Inflammatory macrophage (primary cell): ENCODE results near the gene GMDS.
A peak's percentile ranks its signal among the peaks of the same experiment; 100 is the strongest.

ENCODE experiments used
- DNase-seq, 2 donors: peaks; one replicate each; pipeline ENCODE4 v3.0.0-alpha.2; 2020 to 2022

Gene GMDS

GRCh38 chr6:1925743-1926430 is 319.5 kb downstream of the GMDS start:
- no peak for DNase-seq

DNA sequence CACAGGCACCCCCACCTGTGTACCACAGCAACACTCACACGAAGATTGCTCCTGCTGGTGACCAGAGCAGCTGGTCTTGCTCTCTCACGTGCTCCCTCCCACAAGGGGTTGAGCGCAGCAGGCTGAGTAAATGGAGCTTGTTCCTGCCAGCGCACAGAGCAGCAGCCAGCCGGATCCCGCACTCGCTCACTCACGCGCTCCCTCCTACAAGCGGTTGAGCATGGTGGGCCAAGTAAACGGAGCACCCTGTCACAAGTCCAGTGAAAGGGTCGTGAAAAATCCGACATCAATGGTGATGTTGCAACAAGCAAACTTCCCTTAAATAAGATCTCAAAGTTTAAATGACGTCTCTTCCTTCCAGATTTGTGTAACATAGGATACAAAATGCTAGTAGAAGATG is 322.0 kb downstream of the GMDS start:
- DNase-seq, result no peak

- DNase-seq, result peak; percentile 62 to 76
These were observed 327.6 kb downstream of the GMDS start for GRCh38 chr6:1917626-1918371.

DNA sequence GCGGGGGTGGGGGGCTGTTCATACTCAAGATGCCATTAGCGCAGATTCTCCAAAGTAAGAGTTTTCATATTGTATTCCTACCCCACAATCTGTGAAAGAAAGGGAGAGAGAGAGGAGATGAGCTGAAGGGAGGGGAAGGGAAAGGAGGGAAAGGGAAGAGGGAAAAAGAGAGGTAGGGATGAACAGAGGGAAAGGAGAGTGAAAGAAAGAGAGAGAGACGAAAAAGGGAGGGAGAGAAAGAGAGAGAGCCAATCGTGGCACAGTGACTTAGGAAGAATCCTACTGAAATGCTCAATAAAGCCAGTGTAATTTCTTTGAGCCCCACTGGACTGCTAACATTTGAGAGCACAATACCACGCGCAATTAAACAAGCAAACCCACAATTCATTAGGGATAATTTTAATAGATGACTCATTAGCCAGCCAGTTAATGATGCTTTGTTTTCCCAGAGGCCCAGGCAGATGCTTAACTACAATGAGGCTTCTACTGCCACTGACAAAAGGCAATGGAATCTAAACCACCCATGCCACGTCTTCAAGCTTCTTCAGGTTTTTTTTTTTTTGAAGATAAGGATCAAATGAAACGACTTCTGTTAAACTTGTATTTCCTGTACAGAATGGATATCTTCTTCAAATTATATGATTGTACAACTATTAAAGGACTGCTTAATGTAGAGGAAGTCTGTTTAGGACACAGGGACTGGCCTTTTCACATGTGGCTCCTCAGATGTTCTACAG is 328.9 kb downstream of the GMDS start:
- no peak for DNase-seq

DNA sequence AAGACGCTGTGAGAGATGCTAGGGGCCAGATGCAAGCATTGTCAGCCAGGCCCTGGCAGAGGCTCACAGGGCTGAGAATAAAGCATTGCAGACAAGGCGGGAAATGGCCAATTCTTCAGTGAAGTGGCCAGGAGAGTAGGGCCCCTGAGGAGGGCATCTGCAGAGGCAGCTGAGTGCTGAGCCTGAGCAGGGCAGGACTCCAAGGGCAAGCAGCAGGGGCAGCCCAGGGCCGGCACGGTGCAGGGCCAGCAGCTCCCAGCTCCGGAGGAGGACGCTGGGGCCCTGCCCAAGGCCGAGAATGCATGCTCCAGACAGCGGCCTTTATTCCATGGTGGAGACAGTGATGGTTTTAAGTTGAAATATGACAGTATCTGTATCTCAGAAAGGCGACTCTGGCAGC is 330.2 kb downstream of the GMDS start:
- DNase-seq, result no peak

DNA sequence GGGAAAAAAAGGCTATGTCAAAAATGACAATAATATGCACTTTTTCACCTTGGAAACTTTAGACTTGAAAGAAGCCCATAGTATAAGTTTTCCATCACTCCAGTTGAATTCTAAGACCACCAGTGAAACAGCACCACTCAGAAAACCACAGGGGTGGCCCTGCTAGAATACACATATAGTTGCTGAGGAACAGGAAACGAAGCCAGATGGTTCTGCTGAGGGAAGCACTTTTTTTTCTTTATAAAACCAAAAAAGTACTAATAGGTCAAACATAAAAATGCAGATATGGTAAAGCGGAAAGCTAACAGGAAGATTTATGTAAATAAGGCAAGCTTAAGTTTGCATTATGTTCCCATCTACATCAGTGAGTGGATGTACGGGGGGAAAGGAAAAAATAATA is 331.8 kb downstream of the GMDS start:
- DNase-seq, result no peak

DNA sequence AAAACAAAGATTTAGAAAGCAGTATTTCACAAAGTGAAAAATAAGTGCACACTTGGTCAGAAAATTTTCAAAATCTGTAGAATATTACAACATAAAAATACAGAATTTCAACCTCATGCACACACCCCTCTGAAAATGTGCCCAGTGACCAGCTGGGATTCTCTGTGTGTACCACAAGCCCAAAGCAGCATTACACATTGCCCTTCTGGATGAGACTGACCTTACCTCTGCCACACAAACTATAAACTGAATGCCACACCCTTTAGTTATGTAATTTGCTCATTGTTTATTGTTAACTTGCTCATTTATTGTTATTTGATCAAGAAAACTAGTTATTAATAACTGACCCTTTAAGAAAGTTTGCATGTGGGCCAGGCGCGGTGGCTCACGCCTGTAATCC is 332.7 kb downstream of the GMDS start:
- DNase-seq, result peak in 1 of 2 donors; percentile 9

- peak; percentile 39 to 56 for DNase-seq
These were observed 333.9 kb downstream of the GMDS start for GRCh38 chr6:1911474-1911873.

DNA sequence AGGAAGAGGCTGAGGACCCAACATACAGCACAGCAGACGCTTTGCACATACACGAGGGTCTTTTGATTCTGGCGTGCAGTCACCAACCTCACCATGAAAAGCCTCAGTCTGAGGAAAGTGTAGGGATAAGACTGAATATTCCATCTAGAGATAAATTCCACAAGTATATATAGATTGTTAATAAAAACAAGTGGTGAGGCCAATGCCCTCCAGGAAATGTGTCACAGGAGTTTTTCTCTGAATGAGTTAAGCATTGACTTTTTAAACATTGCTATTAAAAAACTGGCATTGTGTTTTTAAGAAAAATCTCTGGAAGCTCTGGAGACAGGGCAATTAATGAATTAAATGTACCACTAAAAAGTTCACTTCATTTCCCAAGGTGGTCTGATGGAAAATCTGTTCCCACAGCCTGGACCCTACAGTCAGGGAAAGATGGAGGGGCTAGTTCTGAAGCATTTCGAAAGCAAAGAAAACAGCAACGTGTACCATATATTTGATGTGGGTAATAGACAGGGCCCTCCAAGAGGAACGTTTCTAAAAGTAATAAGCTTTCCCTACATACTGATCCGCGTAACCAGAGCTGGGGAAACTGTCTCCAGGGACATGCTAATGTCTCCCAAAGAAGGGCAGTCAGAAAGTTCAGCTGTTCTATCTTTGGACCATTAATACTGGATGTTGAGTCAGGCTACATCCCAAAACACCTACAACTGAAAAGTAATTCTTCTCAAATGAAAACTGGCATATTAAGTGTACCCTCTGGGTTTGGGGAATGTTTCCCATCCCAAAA is 334.6 kb downstream of the GMDS start:
- no peak for DNase-seq

DNA sequence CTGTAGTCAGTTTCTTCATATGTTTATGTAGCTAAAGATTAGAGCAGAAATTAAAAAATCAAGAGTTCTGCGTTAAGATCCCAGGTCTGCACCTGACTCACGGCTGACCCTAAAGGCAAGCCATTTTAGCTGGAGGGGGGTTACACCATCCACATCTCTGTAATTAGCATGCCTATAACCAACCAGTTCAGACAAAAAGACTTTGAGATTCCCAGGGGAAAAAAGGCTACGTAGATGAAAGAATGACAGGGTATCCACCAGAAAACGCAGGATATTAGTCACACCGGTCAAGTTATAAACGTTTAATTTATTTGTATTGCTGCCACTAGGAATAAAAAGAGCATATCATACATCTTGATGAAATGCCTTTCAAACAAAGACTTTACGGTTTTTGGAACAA is 336.6 kb downstream of the GMDS start:
- DNase-seq, result no peak

DNA sequence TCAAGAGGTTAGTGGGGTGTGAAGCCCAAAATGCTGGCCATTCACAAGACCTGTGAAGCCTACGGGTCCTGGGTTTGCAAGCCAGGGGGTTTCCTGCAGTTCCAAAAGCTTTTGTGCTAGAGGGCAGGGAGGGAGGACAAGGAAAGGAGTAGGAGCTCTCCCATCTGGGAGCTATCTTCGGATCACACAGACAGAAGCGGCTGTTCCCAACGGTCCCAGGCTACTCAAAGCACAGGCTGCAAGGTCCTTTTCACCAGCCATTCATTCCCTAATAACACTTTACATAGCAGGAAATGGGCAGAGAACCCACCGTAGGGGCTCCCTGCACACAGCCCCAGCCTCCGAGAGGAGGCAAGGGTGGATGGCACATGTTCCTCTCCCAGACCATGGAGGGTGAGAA is 338.8 kb downstream of the GMDS start:
- no peak for DNase-seq

GRCh38 chr6:1906014-1906413 is 339.4 kb downstream of the GMDS start:
- peak in 1 of 2 donors; percentile 13 for DNase-seq

DNA sequence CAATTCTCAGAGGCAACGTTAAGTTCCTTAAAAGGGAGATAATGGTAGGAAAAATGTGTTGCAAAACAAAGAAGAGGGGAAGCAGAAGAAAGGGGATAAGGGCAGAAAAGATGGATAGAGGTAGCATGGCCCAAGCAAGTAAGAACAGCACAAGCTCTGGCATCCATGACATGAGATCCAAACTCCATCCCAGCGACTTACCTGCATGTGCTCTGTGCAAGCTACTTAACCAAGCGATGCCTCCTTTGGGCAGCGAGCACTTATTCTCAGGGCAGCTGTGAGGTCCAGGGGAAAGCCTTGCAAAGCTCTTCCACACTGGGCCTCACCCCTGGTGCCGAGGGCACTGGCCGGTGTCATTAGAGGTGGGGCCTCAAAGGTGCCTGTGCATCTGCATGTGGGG is 340.5 kb downstream of the GMDS start:
- no peak for DNase-seq

GRCh38 chr6:1904466-1904799 is 341.0 kb downstream of the GMDS start:
- DNase-seq, result no peak

- no peak for DNase-seq
These were observed 341.5 kb downstream of the GMDS start for GRCh38 chr6:1903780-1904465.

DNA sequence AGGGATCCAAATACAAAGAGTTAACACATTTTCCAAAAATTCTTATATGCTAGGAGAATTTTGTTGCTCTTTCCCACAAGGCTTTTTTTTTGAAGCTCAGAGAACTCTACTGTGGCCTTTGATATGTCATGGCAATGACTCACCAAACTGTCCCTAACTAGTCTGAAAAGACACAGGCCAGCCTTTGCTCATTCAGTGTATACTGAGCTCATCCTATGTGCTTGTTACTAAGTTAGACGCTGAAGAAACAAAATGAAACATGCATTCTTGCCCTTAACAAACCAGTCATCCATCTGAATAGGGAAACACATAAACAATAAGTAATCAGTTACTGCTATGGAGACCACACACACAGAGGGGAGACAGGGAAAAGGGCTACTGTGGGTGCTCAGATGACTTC is 343.8 kb downstream of the GMDS start:
- peak in 1 of 2 donors; percentile 13 for DNase-seq

GRCh38 chr6:1896897-1897296 is 348.5 kb downstream of the GMDS start:
- no peak for DNase-seq

DNA sequence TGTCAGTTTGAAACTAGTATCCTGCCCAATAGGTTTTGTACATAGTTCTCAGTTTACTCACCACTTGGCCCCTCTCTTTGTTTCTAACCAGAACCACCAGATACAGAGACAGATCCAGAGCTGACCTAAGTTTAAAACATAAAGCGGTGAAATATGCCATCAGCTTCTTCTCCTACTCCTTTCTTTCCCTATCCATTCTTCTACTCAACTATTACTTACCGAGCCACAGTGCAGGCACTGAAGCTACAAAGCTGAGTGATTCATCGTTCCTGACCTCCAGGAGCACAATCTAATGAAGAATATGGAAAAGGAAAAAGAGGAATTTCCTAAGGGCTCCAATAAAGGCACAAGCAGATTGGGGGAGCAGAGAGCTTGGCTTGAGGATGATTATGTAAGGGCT is 349.7 kb downstream of the GMDS start:
- no peak for DNase-seq

GRCh38 chr6:1894954-1895353 is 350.5 kb downstream of the GMDS start:
- DNase-seq, result no peak

- peak; percentile 11 to 44 for DNase-seq
These were observed 351.8 kb downstream of the GMDS start for GRCh38 chr6:1893470-1894130.

DNA sequence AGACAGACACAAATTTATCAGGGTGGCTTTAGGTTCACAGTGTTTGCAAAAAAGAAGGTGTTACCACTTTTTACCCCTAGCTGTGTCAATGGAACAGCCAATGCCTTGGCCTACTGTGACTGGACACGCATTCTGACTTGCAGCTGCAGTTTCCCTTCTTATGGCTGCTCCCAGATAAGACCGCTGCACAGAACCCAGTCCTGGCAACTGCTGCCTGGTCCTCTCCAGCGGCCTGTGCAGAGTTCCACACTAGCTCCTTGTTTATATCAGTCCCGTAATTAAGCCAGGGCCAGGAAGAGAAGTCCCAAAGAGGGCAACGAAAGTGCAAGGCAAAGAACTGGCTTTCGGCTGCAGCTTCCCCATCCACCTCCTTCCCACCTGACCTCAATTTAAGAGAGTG is 352.7 kb downstream of the GMDS start:
- DNase-seq, result no peak

DNA sequence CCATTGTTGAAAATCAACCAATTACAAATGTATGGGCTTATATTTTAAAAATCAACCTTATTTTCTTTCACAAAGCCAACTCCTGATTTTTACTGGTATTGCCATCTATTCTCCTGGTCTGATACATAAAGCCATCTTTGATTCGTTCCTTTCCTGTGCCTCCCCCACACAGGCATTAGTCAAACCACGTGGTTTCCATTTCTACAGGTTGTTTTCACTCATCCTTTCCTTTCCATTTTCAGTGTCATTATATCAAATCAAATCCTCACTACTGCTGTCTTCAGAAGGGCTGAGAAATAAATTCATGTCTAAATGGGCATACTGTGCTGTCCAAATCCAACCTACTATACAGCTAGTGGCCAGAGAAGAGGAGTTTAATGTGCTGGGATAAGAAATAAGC is 354.4 kb downstream of the GMDS start:
- DNase-seq, result no peak
